Endothelial cell of umbilical vein (primary cell): ENCODE results near the gene TSN. TPM values are rescaled to one million over a fixed set of nuclear protein-coding genes. Genes with fewer than 3 reads are reported as not detected.

Experiments
- BruUV-seq: library from RNA; stranded (reverse); fragments of 400-500 nt; replicated peaks from 2 replicates; lab custom pipeline; 2021; lab: Mats Ljungman, UMichigan
- CTCF ChIA-PET: fragments of 300-600, 350-600 bp; sonication (Branson Sonifier 250); formaldehyde crosslinking; loops from one replicate; lab custom pipeline; 2021; ENCODE audit warnings: antibody characterized with exemption, inconsistent platforms; lab: Charles Lee
- POLR2A ChIA-PET: fragments of 300-600, 350-600 bp; sonication (Branson Sonifier 250); formaldehyde crosslinking; loops from one replicate; lab custom pipeline; 2021; ENCODE audit warnings: antibody characterized with exemption, inconsistent platforms; lab: Charles Lee
- DNase-seq: peaks from one replicate; pipeline ENCODE4 v3.0.0-alpha.2; 2011; ENCODE audit warnings: low read depth, low spot score
- FAIRE-seq: peaks from 2 replicates; lab custom pipeline; 2011; peaks lifted over from hg19 to GRCh38; lab: Jason Lieb, UNC
- H2AFZ ChIP-seq: 2 replicates; pipeline ENCODE4 v1.6.0; 2012; ENCODE audit warnings: low read depth, low read length, control low read depth, inconsistent platforms
- H3K27ac ChIP-seq: 2 replicates; pipeline ENCODE4 v1.5.1; 2011; ENCODE audit warnings: low read depth, mild to moderate bottlenecking, control low read depth, low read length, moderate library complexity; ENCODE audit not compliant: insufficient read depth
- H3K27me3 ChIP-seq, 2 experiments: 2 replicates each; pipeline versions ENCODE4 v1.6.0 to v1.6.1; 2011; ENCODE audit warnings: low read length in 2 of 2, mixed read lengths in 1 of 2; ENCODE audit not compliant: control insufficient read depth in 2 of 2, insufficient read depth in 2 of 2
- H3K36me3 ChIP-seq, 2 experiments: 2 replicates in 1 of 2; 3 replicates in 1 of 2; pipeline ENCODE4 v1.5.1; 2011; ENCODE audit warnings: low read length in 2 of 2, mild to moderate bottlenecking in 1 of 2, moderate library complexity in 1 of 2; ENCODE audit not compliant: control insufficient read depth in 2 of 2, insufficient read depth in 2 of 2; ENCODE audit errors: extremely low read depth in 1 of 2
- H3K4me1 ChIP-seq: 3 replicates; pipeline ENCODE4 v1.5.1; 2011; ENCODE audit warnings: mild to moderate bottlenecking, low read length; ENCODE audit not compliant: control insufficient read depth, insufficient read depth; ENCODE audit errors: extremely low read depth
- H3K4me2 ChIP-seq: 2 replicates; pipeline ENCODE4 v1.6.1; 2011; ENCODE audit warnings: low read length, control low read depth, mixed read lengths; ENCODE audit not compliant: insufficient read depth
- H3K4me3 ChIP-seq, 3 experiments: fragments of 200-600 bp in 1 of 3; sonication (generic), shearing (Covaris generic) in 1 of 3; replicated peaks in 1 of 3; 2 replicates each; pipeline ENCODE4 v1.5.1; 2011 to 2016; ENCODE audit warnings: control low read depth in 3 of 3, low read length in 3 of 3, mild to moderate bottlenecking in 2 of 3, inconsistent platforms in 1 of 3, low read depth in 1 of 3, moderate library complexity in 1 of 3; ENCODE audit not compliant: insufficient read depth in 1 of 3
- H3K79me2 ChIP-seq: 2 replicates; pipeline ENCODE4 v1.6.0; 2012; ENCODE audit warnings: low read length, inconsistent platforms; ENCODE audit not compliant: control insufficient read depth, insufficient read depth
- H3K9ac ChIP-seq: replicated peaks from 2 replicates; pipeline ENCODE3; 2011; ENCODE audit warnings: low read length, control low read depth; ENCODE audit not compliant: insufficient read depth; ENCODE audit errors: extremely low read depth
- H3K9me1 ChIP-seq: replicated peaks from 3 replicates; pipeline ENCODE4 v1.6.0; 2011; ENCODE audit warnings: mild to moderate bottlenecking, low read length; ENCODE audit not compliant: control insufficient read depth, insufficient read depth; ENCODE audit errors: extremely low read depth
- H3K9me3 ChIP-seq: replicated peaks from 2 replicates; pipeline ENCODE4 v1.5.1; 2012; ENCODE audit warnings: low read length, inconsistent platforms; ENCODE audit not compliant: control insufficient read depth, insufficient read depth
- H4K20me1 ChIP-seq: replicated peaks from 2 replicates; pipeline ENCODE3; 2011; ENCODE audit warnings: mild to moderate bottlenecking, low read length; ENCODE audit not compliant: control insufficient read depth, insufficient read depth; ENCODE audit errors: extremely low read depth
- CTCF ChIP-seq, 2 donors: IDR thresholded peaks; 1 replicate in 1 of 2; 2 replicates in 1 of 2; pipeline ENCODE4 v1.5.1; 2011; ENCODE audit warnings: low read length in 2 of 2, mild to moderate bottlenecking in 2 of 2, moderate library complexity in 2 of 2, control low read depth in 1 of 2, inconsistent platforms in 1 of 2, low read depth in 1 of 2; ENCODE audit not compliant: insufficient read depth in 1 of 2; ENCODE audit errors: extremely low read depth in 1 of 2
- EZH2 ChIP-seq: IDR thresholded peaks from 2 replicates; pipeline ENCODE4 v1.6.1; 2012; ENCODE audit warnings: borderline replicate concordance, low read depth, mild to moderate bottlenecking, moderate library complexity, low read length, inconsistent platforms; ENCODE audit not compliant: severe bottlenecking
- FOS ChIP-seq: IDR thresholded peaks from 2 replicates; pipeline ENCODE4 v1.6.1; 2011; ENCODE audit warnings: mild to moderate bottlenecking, low read length, moderate library complexity, borderline replicate concordance; ENCODE audit not compliant: insufficient read depth
- JUN ChIP-seq: IDR thresholded peaks from 2 replicates; pipeline ENCODE4 v1.6.1; 2011; ENCODE audit warnings: borderline replicate concordance, low read depth; ENCODE audit not compliant: insufficient read length, insufficient read depth
- MYC ChIP-seq: IDR thresholded peaks from one replicate; pipeline ENCODE4 v1.6.1; 2011; ENCODE audit warnings: mild to moderate bottlenecking, low read depth, low read length
- POLR2A ChIP-seq: IDR thresholded peaks from 2 replicates; pipeline ENCODE4 v1.6.1; 2012; ENCODE audit warnings: low read depth, mild to moderate bottlenecking, control low read depth, low read length
- POLR2AphosphoS5 ChIP-seq: IDR thresholded peaks from 2 replicates; pipeline ENCODE4 v1.6.1; 2012; ENCODE audit warnings: low read depth, mild to moderate bottlenecking, control low read depth, low read length, moderate library complexity; ENCODE audit not compliant: insufficient read depth
- dilution Hi-C: fragments of 300-500 bp; cut with MboI; formaldehyde crosslinking; loops from one replicate; pipeline ENCODE4 v1.15.0; 2019; ENCODE audit warnings: low sequenced_read_pairs; ENCODE audit not compliant: extremely low pct_ligation_motif_present
- intact Hi-C: fragments of 100-400 bp; cut with micrococcal nuclease; formaldehyde crosslinking; loops from one replicate; pipeline ENCODE4 v1.10.0; 2022
- polyA plus RNA-seq, 4 experiments: library from polyadenylated mRNA; depleted of rRNA in 3 of 4; stranded (reverse) in 3 of 4; unstranded in 1 of 4; fragments of >200 nt; gene quantifications; 2 replicates each; pipeline versions ENCODE4 v1.2.1 to v1.2.3, GENCODE V29; 2011 to 2012; ENCODE audit warnings: missing spikeins in 1 of 4
- total RNA-seq: library from RNA; stranded (reverse); gene quantifications from 2 replicates; pipeline ENCODE4 v1.2.3, GENCODE V29; 2021

TSN gene
- total and polyA plus RNA-seq, 2 donors (not counting 3 experiments of a cell fraction or from before 2014, with no cell fraction given): 33.2 to 76.1 TPM

- ChIA-PET CTCF (interaction anchor here (0.7 to 2.5 kb wide), 9 partner anchors 10 to 653 kb away, joined by 3 to 17 read pairs (median 4); partner anchors contain the start of genes NIFK and RNU4ATAC), POLR2A (interaction anchor here (0.6 kb wide), 1 partner anchor 346 kb away, joined by 3 read pairs; no protein-coding TSS in a partner anchor)
- dilution Hi-C loops: no loop called here
These were observed 7.2 kb upstream of the TSN start for GRCh38 chr2:121748202-121748601.

More at GRCh38 chr2:121748202-121748601, 7.2 kb upstream of the TSN start:
- no peak for FAIRE-seq
- Histone ChIP-seq H3K79me2 (no peaks in the 10 kb centered on the region), H2AFZ (no peak overlapping the region), H3K9ac (no peak overlapping the region), H4K20me1 (no peaks in the 10 kb centered on the region), H3K4me3 (no peak overlapping the region), H3K9me3 (no peaks in the 10 kb centered on the region), H3K4me1 (no peaks in the 10 kb centered on the region), H3K27ac (no peak overlapping the region), H3K36me3 (no peaks in the 10 kb centered on the region), H3K27me3 (peaks cover 0 to 3% of the 10 kb centered on the region in 2 experiments), H3K4me2 (no peak overlapping the region), H3K9me1 (no peaks in the 10 kb centered on the region)
- peak; percentile 28 for DNase-seq
- no TSS peak for BruUV-seq
- TF ChIP-seq JUN: no peak
- TF ChIP-seq CTCF (IDR thresholded peaks at IDR 0.05; ENCODE audit: extremely low read depth in 1 of 2, insufficient read depth in 1 of 2, low read depth in 1 of 2, low read length in 2 of 2): peak; percentile 27 to 35
- TF ChIP-seq POLR2A: no peak
- no peak for TF ChIP-seq MYC
- TF ChIP-seq POLR2AphosphoS5: no peak
- no peak for TF ChIP-seq EZH2
- no peak for TF ChIP-seq FOS
- intact Hi-C loops: loop anchor here (10.0 kb wide), 1 partner anchor 653 kb away; no protein-coding TSS in a partner anchor
